C4-2B (cell line): ENCODE results near the gene CD34.

Source experiments
- H3K27ac ChIP-seq: fragments of 450-650 bp; 2 replicates; pipeline ENCODE4 v1.5.1; 2017
- CTCF ChIP-seq: fragments of 450-650 bp; conservative IDR thresholded peaks from 2 replicates; pipeline ENCODE4 v1.5.1; 2017; ENCODE audit warnings: mild to moderate bottlenecking
- ZFX ChIP-seq: fragments of 450-650 bp; IDR thresholded peaks from 2 replicates; pipeline ENCODE4 v1.6.1; 2017

Gene CD34

GRCh38 chr1:207897188-207897587 is 13.7 kb downstream of the CD34 start:
- no peak overlapping the region for H3K27ac ChIP-seq
- peak; percentile 63 for TF ChIP-seq CTCF
- no peak for TF ChIP-seq ZFX

- no peak overlapping the region for H3K27ac ChIP-seq
- no peak for TF ChIP-seq ZFX
- no peak for TF ChIP-seq CTCF
Measured at GRCh38 chr1:207896547-207896946, 14.4 kb downstream of the CD34 start.

- no peak for TF ChIP-seq CTCF
- no peak for TF ChIP-seq ZFX
- H3K27ac ChIP-seq = no peak overlapping the region
Measured at GRCh38 chr1:207894704-207895103, 16.2 kb downstream of the CD34 start.

GRCh38 chr1:207893737-207894582 is 17.0 kb downstream of the CD34 start:
- TF ChIP-seq CTCF (no peak), ZFX (no peak)
- H3K27ac ChIP-seq = no peak overlapping the region

- TF ChIP-seq CTCF (no peak), ZFX (no peak)
- H3K27ac ChIP-seq = no peak overlapping the region
Measured at GRCh38 chr1:207892764-207893163, 18.2 kb downstream of the CD34 start.

GRCh38 chr1:207891148-207891547 is 19.8 kb downstream of the CD34 start:
- H3K27ac ChIP-seq = no peak overlapping the region
- no peak for TF ChIP-seq ZFX

GRCh38 chr1:207890136-207890738 is 20.7 kb downstream of the CD34 start:
- no peak overlapping the region for H3K27ac ChIP-seq
- no peak for TF ChIP-seq CTCF
- no peak for TF ChIP-seq ZFX

GRCh38 chr1:207888652-207889051 is 22.3 kb downstream of the CD34 start:
- no peak for TF ChIP-seq CTCF
- no peak for TF ChIP-seq ZFX
- H3K27ac ChIP-seq = no peak overlapping the region
